H9 (cell line): ENCODE data around the gene AMOTL1. TPM values are rescaled to one million over a fixed set of nuclear protein-coding genes. Genes with fewer than 3 reads are reported as not detected.

ENCODE experiments used
- DNase-seq: peaks from one replicate; pipeline ENCODE4 v3.0.0-alpha.2; 2017
- H2AFZ ChIP-seq: one replicate; pipeline ENCODE4 v1.6.1; 2013; ENCODE audit warnings: mild to moderate bottlenecking, low read length, control low read depth, moderate library complexity
- H2AK5ac ChIP-seq: 2 replicates; pipeline ENCODE4 v1.6.1; 2013; ENCODE audit warnings: low read length, control low read depth, mixed read lengths; ENCODE audit not compliant: insufficient read length
- H2BK120ac ChIP-seq: one replicate; pipeline ENCODE4 v1.6.1; 2013; ENCODE audit warnings: low read depth, mild to moderate bottlenecking, low read length, control low read depth, inconsistent platforms; ENCODE audit not compliant: poor library complexity, severe bottlenecking
- H2BK12ac ChIP-seq: 2 replicates; pipeline ENCODE4 v1.6.1; 2013; ENCODE audit warnings: low read length, control low read depth, mixed read lengths, low read depth; ENCODE audit not compliant: insufficient read length
- H2BK15ac ChIP-seq: 2 replicates; pipeline ENCODE4 v1.6.1; 2013; ENCODE audit warnings: low read depth, low read length, control low read depth
- H2BK20ac ChIP-seq: one replicate; pipeline ENCODE4 v1.6.1; 2013; ENCODE audit warnings: low read depth, mild to moderate bottlenecking, low read length, control low read depth, inconsistent platforms; ENCODE audit not compliant: poor library complexity, severe bottlenecking
- H2BK5ac ChIP-seq: 2 replicates; pipeline ENCODE4 v1.6.1; 2013; ENCODE audit warnings: low read length, control low read depth, mixed read lengths; ENCODE audit not compliant: insufficient read length
- H3K14ac ChIP-seq: 2 replicates; pipeline ENCODE4 v1.6.1; 2013; ENCODE audit warnings: low read length, control low read depth; ENCODE audit not compliant: insufficient read depth
- H3K18ac ChIP-seq: 2 replicates; pipeline ENCODE4 v1.6.1; 2013; ENCODE audit warnings: low read depth, mild to moderate bottlenecking, mixed read lengths, low read length, control low read depth; ENCODE audit not compliant: insufficient read length
- H3K23ac ChIP-seq: 2 replicates; pipeline ENCODE4 v1.6.1; 2013; ENCODE audit warnings: low read length, control low read depth, mixed read lengths, low read depth; ENCODE audit not compliant: insufficient read length
- H3K23me2 ChIP-seq: 2 replicates; pipeline ENCODE4 v1.6.1; 2013; ENCODE audit warnings: low read depth, mild to moderate bottlenecking, mixed read lengths, low read length, control low read depth; ENCODE audit not compliant: insufficient read length, poor library complexity, severe bottlenecking
- H3K27ac ChIP-seq: 2 replicates; pipeline ENCODE4 v1.5.1; 2013; ENCODE audit warnings: low read length, control low read depth, mixed read lengths, low read depth; ENCODE audit not compliant: insufficient read length
- H3K27me3 ChIP-seq: 2 replicates; pipeline ENCODE4 v1.6.1; 2013; ENCODE audit warnings: low read length, control low read depth, inconsistent platforms; ENCODE audit not compliant: insufficient read depth
- H3K4ac ChIP-seq: 2 replicates; pipeline ENCODE4 v1.6.1; 2013; ENCODE audit warnings: low read depth, mild to moderate bottlenecking, control low read depth, inconsistent platforms, low read length, moderate library complexity
- H3K4me1 ChIP-seq: 2 replicates; pipeline ENCODE4 v1.6.1; 2013; ENCODE audit warnings: low read length, control low read depth, inconsistent platforms; ENCODE audit not compliant: insufficient read depth
- H3K4me2 ChIP-seq: 2 replicates; pipeline ENCODE4 v1.6.1; 2013; ENCODE audit warnings: low read length, control low read depth, mixed read lengths; ENCODE audit not compliant: insufficient read length, insufficient read depth
- H3K56ac ChIP-seq: 2 replicates; pipeline ENCODE4 v1.6.1; 2013; ENCODE audit warnings: low read depth, mild to moderate bottlenecking, mixed read lengths, low read length, control low read depth; ENCODE audit not compliant: insufficient read length
- H3K79me1 ChIP-seq: 2 replicates; pipeline ENCODE4 v1.6.1; 2013; ENCODE audit warnings: low read depth, mild to moderate bottlenecking, moderate library complexity, low read length, control low read depth, inconsistent platforms; ENCODE audit not compliant: insufficient read depth, poor library complexity, severe bottlenecking
- H3K79me2 ChIP-seq: 2 replicates; pipeline ENCODE4 v1.6.1; 2013; ENCODE audit warnings: low read length, control low read depth, inconsistent platforms; ENCODE audit not compliant: insufficient read depth
- H3K9ac ChIP-seq: 2 replicates; pipeline ENCODE4 v1.6.1; 2013; ENCODE audit warnings: low read length, control low read depth, mixed read lengths; ENCODE audit not compliant: insufficient read length; ENCODE audit errors: extremely low read depth
- H3K9me3 ChIP-seq: one replicate; pipeline ENCODE4 v1.6.1; 2013; ENCODE audit warnings: low read depth, low read length, inconsistent platforms; ENCODE audit not compliant: control insufficient read depth
- H3T11ph ChIP-seq: one replicate; pipeline ENCODE4 v1.6.1; 2013; ENCODE audit warnings: mild to moderate bottlenecking, low read length, control low read depth, inconsistent platforms
- H4K20me1 ChIP-seq: one replicate; pipeline ENCODE4 v1.6.1; 2013; ENCODE audit not compliant: control insufficient read depth, insufficient read length, insufficient read depth
- H4K5ac ChIP-seq: 2 replicates; pipeline ENCODE4 v1.6.1; 2013; ENCODE audit warnings: low read depth, mild to moderate bottlenecking, mixed read lengths, low read length, control low read depth; ENCODE audit not compliant: insufficient read length
- H4K8ac ChIP-seq: replicated peaks from 2 replicates; pipeline ENCODE4 v1.6.1; 2013; ENCODE audit warnings: low read length, control low read depth, mixed read lengths, low read depth; ENCODE audit not compliant: insufficient read length
- H4K91ac ChIP-seq: 2 replicates; pipeline ENCODE4 v1.6.1; 2013; ENCODE audit warnings: low read depth, mild to moderate bottlenecking, moderate library complexity, mixed read lengths, low read length, control low read depth; ENCODE audit not compliant: insufficient read length
- H3K27ac Mint-ChIP-seq, 3 experiments: 2 replicates in 2 of 3; 3 replicates in 1 of 3; pipeline ENCODE4 v1.8.0; 2020 to 2021; ENCODE audit warnings: mixed read lengths in 3 of 3, mild to moderate bottlenecking in 1 of 3, moderate library complexity in 1 of 3
- H3K27me3 Mint-ChIP-seq: 2 replicates; pipeline ENCODE4 v1.8.0; 2021; ENCODE audit warnings: low read depth, mild to moderate bottlenecking, moderate library complexity, mixed read lengths
- H3K36me3 Mint-ChIP-seq, 3 experiments: 2 replicates in 2 of 3; 3 replicates in 1 of 3; pipeline ENCODE4 v1.8.0; 2020 to 2021; ENCODE audit warnings: low read depth in 3 of 3, mixed read lengths in 3 of 3; ENCODE audit not compliant: insufficient read depth in 1 of 3
- H3K4me1 Mint-ChIP-seq, 2 experiments: 2 replicates each; pipeline ENCODE4 v1.8.0; 2020; ENCODE audit warnings: mixed read lengths in 2 of 2
- H3K4me3 Mint-ChIP-seq, 2 experiments: 2 replicates in 1 of 2; 3 replicates in 1 of 2; pipeline ENCODE4 v1.8.0; 2020 to 2021; ENCODE audit warnings: mild to moderate bottlenecking in 2 of 2, mixed read lengths in 2 of 2, moderate library complexity in 1 of 2
- H3K9me3 Mint-ChIP-seq, 2 experiments: 2 replicates in 1 of 2; 3 replicates in 1 of 2; pipeline ENCODE4 v1.8.0; 2020; ENCODE audit warnings: mild to moderate bottlenecking in 2 of 2, mixed read lengths in 2 of 2, moderate library complexity in 1 of 2
- WGBS: extraction: QIAGEN DNeasy Blood & Tissue Kit; methylation state at CpG from one replicate; pipeline ENCODE4 v1.1.7; 2013; ENCODE audit warnings: missing lambda C conversion rate, low lambda C conversion rate, mixed read lengths; ENCODE audit not compliant: insufficient read length; ENCODE audit errors: extremely low coverage; 5-methylcytosine and 5-hydroxymethylcytosine counted together
- total RNA-seq: library from RNA; stranded (reverse); gene quantifications from 2 replicates; pipeline ENCODE4 v1.2.1, GENCODE V29; 2021
- TF ChIP-seq, protein P1 (sequence below): fragments of 200-600 bp; sonication (generic); conservative IDR thresholded peaks from 3 replicates; pipeline ENCODE4 v1.8.0; 2021; ENCODE audit warnings: antibody characterized with exemption, mild to moderate bottlenecking

Gene AMOTL1
- total RNA-seq, 1 experiment from 2014 or later: 18.5 TPM

DNA sequence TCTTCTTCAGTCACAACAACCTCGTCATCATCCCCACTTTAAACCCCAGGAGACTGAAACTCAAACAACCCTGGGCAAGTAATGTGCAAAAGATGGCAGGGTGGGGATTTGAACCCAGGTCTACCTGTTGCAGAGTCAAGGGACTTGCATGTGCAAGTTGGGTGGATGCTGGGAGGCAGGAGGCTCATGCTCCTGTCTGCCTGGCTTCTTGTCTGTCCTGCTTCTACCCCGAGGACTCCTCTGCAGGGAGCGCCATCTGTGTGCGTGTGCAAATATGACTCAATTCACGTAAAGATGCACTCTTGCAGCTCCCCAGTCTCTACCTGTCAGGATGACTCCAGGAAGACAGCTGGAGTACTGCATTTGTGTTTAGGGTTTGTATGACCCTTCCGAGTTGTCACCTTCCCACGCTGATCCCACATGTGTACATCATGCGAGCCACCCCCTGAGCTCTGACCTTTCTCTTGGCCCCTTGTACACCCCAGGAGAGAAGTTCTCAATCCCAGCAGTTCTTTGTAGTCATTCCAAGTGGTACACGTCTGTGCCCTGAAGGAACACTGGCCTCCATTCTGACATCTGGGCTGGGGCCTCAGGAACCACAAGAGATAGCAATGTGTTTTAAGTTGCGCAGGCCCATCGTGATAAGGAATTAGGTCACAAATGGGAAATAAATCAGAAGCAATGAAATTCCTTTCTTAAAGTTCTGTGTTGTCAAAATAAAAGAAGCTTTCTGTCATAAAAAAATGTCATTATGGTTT lies 109.5 kb downstream of the AMOTL1 start:
- no peak overlapping the region for H3T11ph ChIP-seq
- no peak overlapping the region for H2BK20ac ChIP-seq
- Mint-ChIP-seq H3K27me3 (no peaks in the 10 kb centered on the region), H3K4me3 (no peak overlapping the region), H3K4me1 (peaks cover 11 to 16% of the 10 kb centered on the region in 2 experiments), H3K27ac (peak overlapping the region in 1 of 3 experiments; percentile 93; a peak in 1 of 7 replicates), H3K36me3 (peaks cover 20 to 30% (median 27%) of the 10 kb centered on the region in 3 experiments; a peak in 6 of 7 replicates), H3K9me3 (no peaks in the 10 kb centered on the region)
- no peaks in the 10 kb centered on the region for H3K79me2 ChIP-seq
- no peak overlapping the region for H2BK12ac ChIP-seq
- no peaks in the 10 kb centered on the region for H3K9me3 ChIP-seq
- no peak for DNase-seq
- no peak overlapping the region for H3K9ac ChIP-seq
- no peak overlapping the region for H3K56ac ChIP-seq
- no peaks in the 10 kb centered on the region for H3K27me3 ChIP-seq
- H3K23me2 ChIP-seq: no peaks in the 10 kb centered on the region
- H2AK5ac ChIP-seq: no peak overlapping the region
- no peak overlapping the region for H2BK15ac ChIP-seq
- no peak overlapping the region for H3K4ac ChIP-seq
- H3K79me1 ChIP-seq: no peaks in the 10 kb centered on the region
- H3K27ac ChIP-seq: no peak overlapping the region
- no peak overlapping the region for H2BK5ac ChIP-seq
- H2BK120ac ChIP-seq: no peak overlapping the region
- no peak overlapping the region for H4K5ac ChIP-seq
- H3K4me2 ChIP-seq: no peak overlapping the region
- no peak overlapping the region for H3K23ac ChIP-seq
- TF ChIP-seq, protein P1, sequence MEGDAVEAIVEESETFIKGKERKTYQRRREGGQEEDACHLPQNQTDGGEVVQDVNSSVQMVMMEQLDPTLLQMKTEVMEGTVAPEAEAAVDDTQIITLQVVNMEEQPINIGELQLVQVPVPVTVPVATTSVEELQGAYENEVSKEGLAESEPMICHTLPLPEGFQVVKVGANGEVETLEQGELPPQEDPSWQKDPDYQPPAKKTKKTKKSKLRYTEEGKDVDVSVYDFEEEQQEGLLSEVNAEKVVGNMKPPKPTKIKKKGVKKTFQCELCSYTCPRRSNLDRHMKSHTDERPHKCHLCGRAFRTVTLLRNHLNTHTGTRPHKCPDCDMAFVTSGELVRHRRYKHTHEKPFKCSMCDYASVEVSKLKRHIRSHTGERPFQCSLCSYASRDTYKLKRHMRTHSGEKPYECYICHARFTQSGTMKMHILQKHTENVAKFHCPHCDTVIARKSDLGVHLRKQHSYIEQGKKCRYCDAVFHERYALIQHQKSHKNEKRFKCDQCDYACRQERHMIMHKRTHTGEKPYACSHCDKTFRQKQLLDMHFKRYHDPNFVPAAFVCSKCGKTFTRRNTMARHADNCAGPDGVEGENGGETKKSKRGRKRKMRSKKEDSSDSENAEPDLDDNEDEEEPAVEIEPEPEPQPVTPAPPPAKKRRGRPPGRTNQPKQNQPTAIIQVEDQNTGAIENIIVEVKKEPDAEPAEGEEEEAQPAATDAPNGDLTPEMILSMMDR: no peak
- no peak overlapping the region for H2AFZ ChIP-seq
- H4K20me1 ChIP-seq: peaks cover 3% of the 10 kb centered on the region
- H3K14ac ChIP-seq: no peak overlapping the region
- H3K4me1 ChIP-seq: no peaks in the 10 kb centered on the region
- H4K8ac ChIP-seq: no peak overlapping the region
- H3K18ac ChIP-seq: no peak overlapping the region
- no CpG with 5 or more reads among the region's 11 CpGs for WGBS
- H4K91ac ChIP-seq: no peak overlapping the region
